Measurements from ENCODE around the gene CH25H.

- no peak for TF ChIP-seq CTCF (IDR thresholded peaks at IDR 0.05)
- no peak for TF ChIP-seq POLR2A (IDR thresholded peaks at IDR 0.05)
- no peak for TF ChIP-seq EP300 (IDR thresholded peaks at IDR 0.05)
Measured at GRCh38 chr10:89251409-89252224, 44.5 kb upstream of the CH25H start, which contains the start of gene LIPA.
